ENCODE results near the gene SGCB. TPM values are rescaled to one million over a fixed set of nuclear protein-coding genes. Genes with fewer than 3 reads are reported as not detected.

Gene SGCB
- total RNA-seq, result 27.1 and 47.3 TPM in 2 replicates

DNA sequence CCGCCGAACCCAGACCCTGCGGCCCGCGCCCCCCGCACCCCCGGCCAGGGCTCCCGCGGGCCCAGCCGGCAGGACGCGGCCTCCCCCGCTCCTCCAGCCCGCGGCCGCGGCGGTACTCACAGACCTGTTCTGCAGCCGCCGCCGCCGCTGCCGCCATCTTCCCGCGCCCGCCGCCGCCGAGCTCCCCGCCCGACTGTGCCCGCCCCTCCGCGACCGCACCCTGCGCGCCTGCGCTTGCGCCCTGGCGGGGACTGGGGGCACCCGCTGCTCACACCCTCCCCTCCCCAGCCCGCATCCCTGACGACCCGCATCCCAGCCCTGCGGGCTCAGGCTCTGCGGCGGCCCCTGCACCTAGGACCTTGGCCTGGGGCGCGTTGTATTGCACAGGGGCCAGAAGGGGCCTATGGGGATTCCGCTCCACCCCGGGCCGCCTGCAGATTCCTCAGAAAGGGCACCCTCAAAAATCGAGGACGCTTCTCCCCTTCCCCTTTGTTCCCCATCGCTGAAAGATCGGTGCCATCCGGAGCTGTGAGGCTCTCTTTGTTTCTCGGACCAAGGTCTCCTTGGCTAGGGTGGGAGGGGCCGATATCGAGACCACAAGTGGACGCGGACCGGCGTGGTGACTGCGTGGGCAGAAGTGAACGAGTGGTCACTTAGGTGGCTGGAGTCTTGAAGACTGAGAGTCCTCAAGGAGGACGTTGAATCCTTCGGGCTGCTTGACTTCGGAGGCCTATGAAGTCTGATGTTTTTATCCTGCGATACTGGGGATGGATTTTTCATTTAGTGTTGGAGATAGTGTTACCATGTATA lies at the start of gene SGCB:
SGCB (minus strand) TSS at position 197 of the 810 bp plus-strand sequence; CDS start at position 157, 40 bp downstream.

DNA sequence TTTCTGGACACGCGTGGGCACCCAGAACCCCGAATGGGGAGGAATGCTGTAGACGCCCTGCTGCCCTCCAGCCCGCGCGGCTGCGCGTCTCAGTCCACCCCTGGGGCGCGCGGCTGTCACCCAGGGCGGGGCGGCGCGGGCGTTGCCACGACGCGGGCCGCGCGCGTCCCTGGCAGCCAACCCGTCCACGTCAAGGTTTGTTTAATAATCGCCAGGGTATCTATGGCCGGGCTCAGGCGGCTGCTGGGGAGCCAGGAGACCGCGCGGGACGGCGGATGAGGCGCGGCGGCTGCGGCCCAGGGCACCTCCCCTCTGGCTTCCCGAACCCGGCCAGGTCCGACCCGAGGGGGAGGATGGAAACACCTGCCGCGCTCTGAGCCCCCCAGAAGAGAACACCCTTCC lies 13.1 kb upstream of the SGCB start, which contains the start of gene SPATA18:
SPATA18 (plus strand) TSS at position 92 of the 402 bp plus-strand sequence. CDS start 401 bp downstream, outside the sequence.

DNA sequence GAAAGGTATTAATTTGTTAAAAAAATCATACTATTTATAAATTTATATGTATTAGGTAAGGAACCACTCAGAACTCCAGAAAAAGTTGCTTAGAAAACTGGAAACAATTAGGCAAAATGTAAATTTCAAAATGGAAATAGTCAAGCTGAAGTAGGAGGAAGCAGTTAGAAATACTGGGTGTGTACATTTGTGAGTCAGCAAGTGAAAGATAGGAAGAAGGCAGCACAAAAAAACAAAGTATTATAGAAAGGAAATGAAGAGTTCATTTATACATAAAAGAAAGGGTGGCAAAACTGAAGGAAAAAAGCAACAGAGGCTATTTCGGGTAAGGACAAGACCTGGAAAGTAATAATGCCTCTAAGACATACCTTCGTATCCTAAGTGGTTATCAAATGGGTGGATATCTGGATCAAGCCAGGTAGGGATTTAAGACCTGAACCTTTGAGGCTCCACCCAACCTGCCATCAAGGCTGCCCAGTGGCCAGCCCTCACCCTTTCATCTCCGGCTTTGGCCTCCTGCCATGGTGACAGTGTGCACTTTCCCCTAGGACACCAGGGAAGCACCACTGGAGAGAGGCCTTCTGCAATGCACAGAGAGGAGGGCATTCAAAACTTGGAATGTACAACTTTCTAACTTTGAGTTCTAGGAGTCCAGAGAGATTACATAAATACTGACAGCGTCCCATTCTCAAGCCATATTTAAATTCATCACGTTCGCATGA lies 18.0 kb downstream of the SGCB start, which contains the start of gene LRRC66:
LRRC66 (minus strand) TSS at position 428 of the 722 bp plus-strand sequence. CDS start 2,750 bp downstream, outside the sequence.

Other genes with a start within 250 kb of the SGCB start
- 55.1 and 55.4 TPM in 2 replicates for gene DCUN1D4, start 195.1 kb downstream of the SGCB start, total RNA-seq
- 0.83 and 1.5 TPM in 2 replicates for gene LRRC66, start 17.9 kb downstream of the SGCB start, total RNA-seq
- 15.4 and 44.8 TPM in 2 replicates for gene SPATA18, start 13.0 kb upstream of the SGCB start, total RNA-seq